Measurements from ENCODE around the gene SOCS7.

SOCS7 gene

GRCh38 chr17:38358586-38359513 is 7.2 kb downstream of the SOCS7 start:
- in situ Hi-C loops (cut with MboI; ENCODE audit: low sequenced_read_pairs), result no loop called here

DNA sequence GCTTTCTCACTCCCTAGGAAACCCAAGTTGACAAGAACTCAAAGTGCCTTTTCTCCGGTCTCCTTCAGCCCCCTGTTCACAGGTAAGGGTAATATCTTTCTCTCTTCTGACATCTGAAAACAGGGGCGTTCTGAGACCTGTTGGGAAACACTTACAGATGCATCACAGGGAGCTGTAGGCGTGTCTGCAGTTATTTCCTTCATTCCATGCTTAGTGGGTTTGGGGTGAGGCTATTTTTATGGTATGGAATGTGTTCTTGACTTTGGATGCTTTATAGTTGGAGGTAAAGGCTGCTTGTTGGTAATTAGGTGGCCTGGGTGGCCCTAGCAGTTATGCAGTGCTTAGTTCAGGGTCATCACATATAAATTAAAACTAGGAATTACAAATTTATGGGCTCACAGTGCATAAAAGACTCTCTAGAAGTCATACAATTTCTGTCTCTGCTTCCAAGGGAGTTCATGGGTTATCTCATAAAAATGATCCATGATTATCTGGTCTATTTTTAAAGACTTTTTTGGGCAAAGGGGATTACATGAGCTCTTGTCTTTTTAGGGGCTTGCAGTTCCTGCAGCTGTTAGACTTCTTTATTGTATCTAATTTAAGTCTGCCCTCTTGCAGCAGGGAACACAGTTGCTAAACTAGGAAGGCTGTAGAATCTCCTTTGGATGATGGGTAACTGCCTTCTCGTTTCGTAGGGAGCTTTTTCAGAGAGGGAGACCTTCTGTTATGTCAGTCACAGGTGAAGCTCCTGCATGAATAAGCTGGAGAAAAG is 10.2 kb downstream of the SOCS7 start:
- in situ Hi-C loops (cut with MboI; ENCODE audit: low sequenced_read_pairs), result no loop called here

- in situ Hi-C loops (cut with MboI; ENCODE audit: low sequenced_read_pairs), result no loop called here
Observed at GRCh38 chr17:38363016-38363415, 11.4 kb downstream of the SOCS7 start.

DNA sequence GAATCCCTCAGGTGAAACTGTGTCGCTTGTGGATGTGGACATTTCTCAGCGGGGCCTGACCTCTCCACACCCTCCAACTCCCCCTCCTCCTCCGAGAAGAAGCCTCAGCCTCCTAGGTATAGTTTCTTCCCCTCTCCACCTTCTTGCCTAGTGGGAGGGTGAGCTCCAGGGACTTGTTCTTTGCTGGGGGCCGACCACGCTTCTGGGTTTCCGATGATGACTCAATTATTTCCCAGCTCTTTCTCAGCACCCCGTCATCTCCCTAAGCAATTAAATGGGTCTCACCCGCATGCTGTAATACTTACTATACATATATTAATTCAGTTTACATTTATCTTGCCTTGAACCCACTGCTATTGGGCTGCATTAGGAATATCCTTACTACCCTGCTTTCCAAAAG is 13.1 kb downstream of the SOCS7 start:
- in situ Hi-C loops (cut with MboI; ENCODE audit: low sequenced_read_pairs), result no loop called here

GRCh38 chr17:38369124-38369886 is 17.7 kb downstream of the SOCS7 start:
- in situ Hi-C loops (cut with MboI; ENCODE audit: low sequenced_read_pairs), result no loop called here

DNA sequence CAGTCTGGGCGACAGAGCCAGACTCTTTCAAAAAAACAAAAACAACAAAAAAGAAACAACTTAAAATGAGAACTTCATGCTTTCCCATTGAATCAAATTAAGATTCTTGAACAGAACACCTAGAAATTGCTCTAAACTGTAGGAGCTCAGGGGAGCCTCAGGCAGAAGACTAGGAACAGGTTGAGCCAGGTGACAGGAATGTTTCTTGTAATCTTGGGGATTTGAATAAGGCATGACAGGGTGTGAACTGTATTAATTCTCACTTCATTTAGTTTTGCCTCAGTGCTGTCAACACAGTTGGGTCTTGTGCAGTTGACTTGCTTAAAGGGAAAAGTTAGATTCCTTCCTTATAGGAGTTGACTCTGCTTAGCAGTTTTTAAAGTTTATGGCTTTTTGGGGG is 27.8 kb downstream of the SOCS7 start:
- in situ Hi-C loops (cut with MboI; ENCODE audit: low sequenced_read_pairs), result no loop called here

DNA sequence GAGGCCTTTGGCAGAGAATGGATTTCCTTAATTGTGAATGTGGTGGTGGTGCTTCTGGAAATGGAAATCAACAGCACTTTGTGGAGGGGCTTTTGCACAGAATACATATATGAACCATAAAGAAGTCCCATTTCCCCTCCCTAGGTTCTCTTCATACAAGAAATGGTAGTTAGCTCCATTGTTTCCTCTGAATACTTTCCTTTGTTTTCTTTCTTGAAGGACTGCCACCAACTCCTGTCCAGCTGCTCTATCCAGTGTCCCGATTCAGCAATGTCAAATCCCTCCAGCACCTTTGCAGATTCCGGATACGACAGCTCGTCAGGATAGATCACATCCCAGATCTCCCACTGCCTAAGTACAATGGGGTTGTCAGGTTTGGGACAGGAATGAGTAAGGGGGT is 43.4 kb downstream of the SOCS7 start:
- in situ Hi-C loops (cut with MboI; ENCODE audit: low sequenced_read_pairs), result no loop called here

- in situ Hi-C loops (cut with MboI; ENCODE audit: low sequenced_read_pairs), result no loop called here
Observed at GRCh38 chr17:38397227-38397626, 45.6 kb downstream of the SOCS7 start.

- in situ Hi-C loops (cut with MboI; ENCODE audit: low sequenced_read_pairs), result no loop called here
Observed at GRCh38 chr17:38400286-38400685, 48.6 kb downstream of the SOCS7 start.

DNA sequence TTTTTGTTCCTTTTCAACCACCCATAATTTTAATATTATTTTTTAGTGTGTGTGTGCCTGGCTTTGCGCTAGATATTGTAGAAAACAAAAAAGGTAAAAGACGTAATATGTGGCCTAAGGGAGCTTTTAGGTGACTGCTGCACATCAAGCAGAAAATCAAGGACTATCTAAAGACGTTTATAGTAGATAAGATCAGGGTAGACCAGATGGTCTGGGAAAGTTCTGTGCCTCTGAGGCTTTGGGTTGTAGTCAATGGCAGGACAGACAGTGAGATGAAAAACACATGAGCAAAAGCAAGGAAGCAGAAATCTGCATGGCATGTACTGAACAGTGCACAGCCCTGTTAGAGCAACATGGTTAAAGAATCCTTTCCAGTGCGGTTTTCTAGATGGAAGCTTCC is 49.8 kb downstream of the SOCS7 start:
- in situ Hi-C loops (cut with MboI; ENCODE audit: low sequenced_read_pairs), result no loop called here

DNA sequence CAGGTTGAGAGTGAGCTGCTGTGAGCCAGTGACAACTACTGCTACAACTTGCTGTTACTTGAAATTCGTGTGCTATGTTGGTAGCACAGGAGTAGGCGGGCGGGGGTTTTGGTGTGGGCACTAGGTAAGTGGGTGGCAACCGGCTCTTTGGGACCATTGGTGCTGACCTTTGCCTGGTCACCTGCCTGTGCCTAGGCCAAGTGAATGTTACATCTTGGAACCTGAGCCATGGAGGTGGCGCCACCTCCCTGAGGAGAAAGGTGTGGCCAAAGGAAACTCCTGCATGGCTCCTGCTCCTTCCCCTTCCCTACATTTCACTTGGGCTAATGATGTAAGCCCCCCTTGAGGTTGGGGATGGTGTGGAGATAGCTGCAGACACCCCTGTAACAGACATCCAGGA is 51.3 kb downstream of the SOCS7 start:
- in situ Hi-C loops (cut with MboI; ENCODE audit: low sequenced_read_pairs), result no loop called here

DNA sequence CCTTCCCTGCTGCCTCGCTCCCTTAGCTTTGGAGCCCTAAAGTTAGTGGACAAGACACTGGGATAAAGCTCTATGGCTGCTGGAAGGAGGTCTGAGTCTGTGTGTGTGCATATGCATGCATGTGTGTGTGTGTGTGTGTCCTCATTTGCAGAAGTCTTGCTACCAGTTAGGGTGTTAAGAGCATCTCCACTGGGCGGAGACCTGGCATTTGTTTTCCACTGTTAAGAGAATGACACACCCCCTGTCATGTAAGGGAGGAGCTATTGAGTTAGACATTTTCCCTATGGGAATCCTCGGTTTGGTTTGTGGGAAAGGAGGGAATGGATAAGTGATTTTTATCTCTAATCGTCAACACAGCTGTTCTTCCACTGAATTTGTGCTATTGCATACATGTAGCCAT is 51.8 kb downstream of the SOCS7 start:
- in situ Hi-C loops (cut with MboI; ENCODE audit: low sequenced_read_pairs), result no loop called here

DNA sequence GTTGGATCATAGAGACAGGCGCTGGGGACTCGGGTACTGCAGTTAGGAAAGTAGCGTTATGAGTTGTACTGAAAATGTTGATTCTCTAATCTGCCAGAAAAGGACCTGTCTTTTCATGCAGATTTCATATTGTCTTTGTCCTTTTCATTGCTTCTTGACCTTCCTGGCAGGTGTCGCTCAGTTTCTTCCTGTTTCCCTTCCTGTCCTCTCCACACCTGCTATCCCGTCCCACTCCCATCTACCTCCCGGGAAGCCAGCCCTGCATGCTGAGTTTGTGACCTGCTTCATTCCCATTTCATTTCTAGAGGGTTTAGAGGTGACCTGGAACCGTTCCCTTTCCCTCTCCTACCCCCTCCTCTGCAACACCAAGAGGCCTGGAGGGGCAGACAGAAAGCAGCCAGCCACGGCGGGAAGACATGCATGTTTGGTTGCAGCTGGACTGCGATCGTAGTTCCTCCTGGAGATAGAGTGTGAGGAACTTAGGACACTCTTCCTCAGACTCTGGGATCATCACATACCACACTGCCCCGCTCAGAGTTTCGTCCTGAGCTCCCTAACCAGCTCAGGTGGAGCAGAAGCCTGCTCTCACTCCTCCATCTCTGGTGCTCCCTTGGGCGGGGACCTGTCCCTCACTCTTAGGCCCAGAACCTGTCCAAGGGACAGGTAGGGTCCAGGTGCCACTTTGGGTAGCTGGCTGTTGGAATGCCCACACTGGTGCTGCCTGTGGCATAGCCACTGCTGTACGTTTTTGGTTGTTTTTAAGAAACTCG is 52.7 kb downstream of the SOCS7 start:
- in situ Hi-C loops (cut with MboI; ENCODE audit: low sequenced_read_pairs), result no loop called here

DNA sequence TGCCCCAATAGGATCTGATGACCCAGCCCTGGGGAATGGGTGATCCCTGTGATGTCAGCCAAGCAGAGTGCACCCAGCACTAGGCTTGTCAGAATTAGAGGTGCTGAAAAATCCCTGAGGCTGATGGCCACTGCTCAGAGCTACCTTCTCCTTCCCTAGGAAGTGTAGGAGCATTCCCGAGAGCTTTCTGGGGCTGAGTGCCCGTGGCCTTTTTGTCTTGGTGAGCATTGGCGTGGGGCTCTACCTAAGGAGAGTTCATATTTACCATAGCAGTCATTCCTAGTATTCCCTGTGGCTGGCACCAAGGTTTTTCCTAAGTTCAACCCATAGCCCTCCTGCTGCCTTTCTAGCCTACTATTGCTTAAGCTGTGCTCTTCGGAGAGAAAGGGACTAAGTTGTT is 54.0 kb downstream of the SOCS7 start:
- in situ Hi-C loops (cut with MboI; ENCODE audit: low sequenced_read_pairs), result no loop called here

DNA sequence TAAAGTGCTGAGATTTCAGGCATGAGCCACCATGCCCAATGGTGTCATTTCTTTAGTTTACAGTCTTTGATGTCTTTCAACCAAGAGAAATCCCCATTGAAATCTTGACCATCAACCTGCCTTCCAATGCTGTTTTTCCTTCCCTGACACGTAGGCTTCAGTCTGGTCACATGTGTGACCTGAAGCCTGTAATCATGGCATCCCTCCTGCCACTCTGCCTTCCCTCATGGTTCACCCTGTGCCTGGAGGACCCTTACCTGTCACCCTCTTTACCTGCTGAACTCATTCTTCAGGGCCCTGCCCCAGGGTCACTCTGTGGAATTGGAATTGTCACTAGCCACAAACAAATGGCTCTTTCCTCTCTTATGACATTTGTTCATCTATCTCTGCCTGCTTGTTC is 58.6 kb downstream of the SOCS7 start:
- in situ Hi-C loops (cut with MboI; ENCODE audit: low sequenced_read_pairs), result loop anchor here (5.0 kb wide), 1 partner anchor 63 kb away; no protein-coding TSS in a partner anchor

GRCh38 chr17:38415250-38416194 is 63.9 kb downstream of the SOCS7 start:
- in situ Hi-C loops (cut with MboI; ENCODE audit: low sequenced_read_pairs), result no loop called here

DNA sequence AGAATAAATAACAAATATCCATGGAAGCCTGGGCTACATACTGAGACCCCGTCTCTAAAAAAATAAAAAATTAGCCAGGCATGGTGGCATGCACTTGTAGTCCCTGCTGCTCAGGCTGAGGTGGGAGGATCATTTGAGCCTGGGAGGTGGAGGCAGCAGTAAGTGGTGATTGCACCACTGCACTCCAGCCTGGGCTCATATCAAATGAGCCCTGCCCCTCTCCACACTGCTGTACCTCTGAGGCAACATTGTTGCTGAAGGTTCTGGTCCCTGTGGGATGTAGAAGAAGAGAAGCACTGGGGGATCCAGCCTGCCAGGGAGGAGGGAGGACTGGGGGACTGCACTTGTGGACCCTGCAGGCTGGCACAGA is 65.2 kb downstream of the SOCS7 start:
- in situ Hi-C loops (cut with MboI; ENCODE audit: low sequenced_read_pairs), result no loop called here

DNA sequence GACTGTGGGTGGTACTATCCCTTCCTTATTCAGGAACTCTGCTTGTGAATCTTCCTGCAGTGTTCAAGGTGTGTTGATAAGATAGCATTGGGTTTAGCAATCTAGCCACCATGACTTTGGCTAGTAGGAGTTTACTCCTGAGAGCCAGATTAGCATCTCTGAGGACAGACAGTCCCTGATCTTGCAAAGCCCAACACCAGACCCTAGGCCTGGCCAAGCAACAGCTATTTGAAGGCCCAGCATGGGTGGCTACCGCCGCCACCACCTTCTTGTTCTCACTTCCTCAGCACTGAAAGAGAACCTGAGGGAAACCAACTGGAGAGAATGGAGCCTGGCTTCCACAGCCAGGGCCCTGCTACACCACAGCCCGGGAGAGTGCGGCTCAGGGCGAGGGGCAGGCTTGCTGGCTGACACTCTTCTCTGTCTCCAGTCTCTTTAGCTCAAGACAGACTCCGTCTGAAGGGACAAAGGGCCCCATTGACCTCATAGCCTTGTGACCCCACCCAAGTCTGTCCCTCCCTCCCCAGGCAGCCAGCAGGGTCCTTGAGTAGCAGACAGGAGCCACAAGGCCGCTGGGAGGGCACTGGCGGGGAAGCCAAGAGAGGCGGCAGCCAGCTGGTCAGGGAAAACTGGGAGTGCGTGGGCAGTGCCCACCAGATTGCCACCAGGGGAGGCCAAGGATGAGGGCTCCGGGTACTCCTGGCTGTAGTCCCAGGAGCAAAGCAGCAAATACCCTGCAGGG is 65.7 kb downstream of the SOCS7 start:
- in situ Hi-C loops (cut with MboI; ENCODE audit: low sequenced_read_pairs), result no loop called here

Data from HL-60/S4 treated with retinoic acid at 250 ng/mL for 4 days and 3 days (cell line).